ENCODE results near the gene SLC15A5. TPM values are rescaled to one million over a fixed set of nuclear protein-coding genes. Genes with fewer than 3 reads are reported as not detected.
A peak's percentile ranks its signal among the peaks of the same experiment; 100 is the strongest.

Gene SLC15A5
- total RNA-seq, 1 donor from 2014 or later, result not detected

DNA sequence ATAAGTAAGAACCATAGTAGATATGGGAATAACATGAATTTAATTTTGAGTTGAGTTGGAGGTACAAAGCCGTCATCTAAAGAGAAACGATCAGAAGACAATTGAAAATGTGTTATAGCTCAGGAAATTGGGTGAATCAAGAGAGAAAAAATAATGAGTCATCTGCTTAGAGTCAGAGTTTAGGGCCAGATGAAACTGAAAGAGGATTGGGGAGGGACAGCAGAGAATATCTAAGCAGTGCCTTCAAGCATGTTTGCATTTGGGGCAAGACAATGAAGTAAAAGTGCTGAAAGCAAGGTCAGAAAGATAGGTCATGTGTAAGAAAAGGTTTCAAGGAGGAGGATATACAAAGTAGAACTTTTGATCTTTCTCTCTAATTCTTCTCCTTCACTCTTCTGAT, 49.4 kb downstream of the SLC15A5 start:
- no peak for DNase-seq (ENCODE audit: low spot score)
- Histone ChIP-seq H2AFZ (replicated peaks) (no peak overlapping the region), H3K9me3 (ENCODE audit: low read depth) (peaks cover 8% of the 10 kb centered on the region), H3K4me3 (no peak overlapping the region), H3K79me2 (ENCODE audit: low read depth) (no peaks in the 10 kb centered on the region), H3K27ac (no peak overlapping the region), H3K4me1 (no peaks in the 10 kb centered on the region), H3K27me3 (no peaks in the 10 kb centered on the region), H3K9ac (no peak overlapping the region), H3K4me2 (no peak overlapping the region), H3F3A (ENCODE audit: low read depth) (no peaks in the 10 kb centered on the region), H3K36me3 (no peaks in the 10 kb centered on the region), H4K20me1 (ENCODE audit: low read depth) (no peaks in the 10 kb centered on the region)
- peaks cover 2% of the 10 kb centered on the region for H3K36me3 Mint-ChIP-seq
- no peak for TF ChIP-seq EZH2phosphoT487 (IDR thresholded peaks at IDR 0.05)
- no peak for TF ChIP-seq EZH2 (IDR thresholded peaks at IDR 0.05)
- TF ChIP-seq, protein P1, sequence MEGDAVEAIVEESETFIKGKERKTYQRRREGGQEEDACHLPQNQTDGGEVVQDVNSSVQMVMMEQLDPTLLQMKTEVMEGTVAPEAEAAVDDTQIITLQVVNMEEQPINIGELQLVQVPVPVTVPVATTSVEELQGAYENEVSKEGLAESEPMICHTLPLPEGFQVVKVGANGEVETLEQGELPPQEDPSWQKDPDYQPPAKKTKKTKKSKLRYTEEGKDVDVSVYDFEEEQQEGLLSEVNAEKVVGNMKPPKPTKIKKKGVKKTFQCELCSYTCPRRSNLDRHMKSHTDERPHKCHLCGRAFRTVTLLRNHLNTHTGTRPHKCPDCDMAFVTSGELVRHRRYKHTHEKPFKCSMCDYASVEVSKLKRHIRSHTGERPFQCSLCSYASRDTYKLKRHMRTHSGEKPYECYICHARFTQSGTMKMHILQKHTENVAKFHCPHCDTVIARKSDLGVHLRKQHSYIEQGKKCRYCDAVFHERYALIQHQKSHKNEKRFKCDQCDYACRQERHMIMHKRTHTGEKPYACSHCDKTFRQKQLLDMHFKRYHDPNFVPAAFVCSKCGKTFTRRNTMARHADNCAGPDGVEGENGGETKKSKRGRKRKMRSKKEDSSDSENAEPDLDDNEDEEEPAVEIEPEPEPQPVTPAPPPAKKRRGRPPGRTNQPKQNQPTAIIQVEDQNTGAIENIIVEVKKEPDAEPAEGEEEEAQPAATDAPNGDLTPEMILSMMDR (IDR thresholded peaks at IDR 0.05), result no peak
- no peaks in the 10 kb centered on the region for H3K27me3 Mint-ChIP-seq (ENCODE audit: insufficient read depth, low read depth)
- peaks cover 12% of the 10 kb centered on the region for H3K9me3 Mint-ChIP-seq
- H3K4me1 Mint-ChIP-seq, result peaks cover 2% of the 10 kb centered on the region
- no peak overlapping the region for H3K27ac Mint-ChIP-seq
- no peak overlapping the region for H3K4me3 Mint-ChIP-seq

DNA sequence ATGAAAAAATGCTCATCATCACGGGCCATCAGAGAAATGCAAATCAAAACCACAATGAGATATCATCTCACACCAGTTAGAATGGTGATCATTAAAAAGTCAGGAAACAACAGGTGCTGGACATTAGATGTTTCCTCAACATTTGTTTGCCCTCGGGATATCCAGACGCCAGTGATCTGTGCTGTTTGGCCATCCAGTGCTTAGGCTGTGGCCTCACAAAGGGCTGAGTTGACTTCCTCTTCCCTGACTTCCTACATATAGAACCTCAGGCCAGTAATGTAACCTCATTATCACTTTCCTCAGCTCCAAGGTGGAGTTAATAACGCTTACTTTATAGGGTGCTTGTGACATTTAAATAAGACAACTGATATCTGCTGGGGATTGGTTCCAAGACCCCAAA, 51.8 kb downstream of the SLC15A5 start:
- no peaks in the 10 kb centered on the region for H3K27me3 Mint-ChIP-seq (ENCODE audit: insufficient read depth, low read depth)
- no peak overlapping the region for H3K4me3 ChIP-seq
- H3K9ac ChIP-seq, result no peak overlapping the region
- no peak for TF ChIP-seq EZH2phosphoT487 (IDR thresholded peaks at IDR 0.05)
- TF ChIP-seq, protein P1 (IDR thresholded peaks at IDR 0.05), result no peak
- TF ChIP-seq EZH2 (IDR thresholded peaks at IDR 0.05), result no peak
- no peak overlapping the region for H3K4me3 Mint-ChIP-seq
- no peaks in the 10 kb centered on the region for H3K4me1 ChIP-seq
- H3K79me2 ChIP-seq (ENCODE audit: low read depth), result no peaks in the 10 kb centered on the region
- no peak for DNase-seq (ENCODE audit: low spot score)
- H3K27ac ChIP-seq, result no peak overlapping the region
- no peaks in the 10 kb centered on the region for H3F3A ChIP-seq (ENCODE audit: low read depth)
- H3K9me3 Mint-ChIP-seq, result no peaks in the 10 kb centered on the region
- H2AFZ ChIP-seq (replicated peaks), result no peak overlapping the region
- H3K27ac Mint-ChIP-seq, result no peak overlapping the region
- H3K27me3 ChIP-seq, result no peaks in the 10 kb centered on the region
- H3K36me3 ChIP-seq, result no peaks in the 10 kb centered on the region
- H3K4me2 ChIP-seq, result no peak overlapping the region
- H3K4me1 Mint-ChIP-seq, result no peaks in the 10 kb centered on the region
- H3K36me3 Mint-ChIP-seq, result no peaks in the 10 kb centered on the region
- no peaks in the 10 kb centered on the region for H3K9me3 ChIP-seq (ENCODE audit: low read depth)
- H4K20me1 ChIP-seq (ENCODE audit: low read depth), result no peaks in the 10 kb centered on the region

DNA sequence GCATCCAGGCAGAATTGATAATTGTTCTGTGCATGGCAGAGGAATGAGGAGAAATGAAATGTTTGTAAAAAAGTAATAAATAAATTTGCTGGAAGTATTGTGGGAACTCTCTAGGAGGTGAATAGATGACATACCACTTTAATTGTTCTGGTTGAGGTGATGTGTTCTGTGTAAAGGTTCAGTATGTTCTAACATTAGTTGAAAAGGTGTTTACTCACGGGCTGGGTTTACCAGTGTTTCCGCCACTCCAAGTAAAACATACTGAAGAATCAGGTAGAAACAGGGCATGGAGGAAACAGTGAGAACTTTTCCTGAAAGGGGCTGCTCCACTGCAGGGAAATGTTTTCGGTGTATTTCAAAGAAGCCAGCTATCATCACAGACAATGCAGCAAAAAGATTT, 53.3 kb downstream of the SLC15A5 start:
- Histone ChIP-seq H3K27me3 (no peaks in the 10 kb centered on the region), H3K4me1 (no peaks in the 10 kb centered on the region), H3F3A (ENCODE audit: low read depth) (no peaks in the 10 kb centered on the region), H3K4me3 (no peak overlapping the region), H4K20me1 (ENCODE audit: low read depth) (no peaks in the 10 kb centered on the region), H3K36me3 (no peaks in the 10 kb centered on the region), H3K4me2 (no peak overlapping the region), H2AFZ (replicated peaks) (peak overlapping the region; percentile 50), H3K9ac (no peak overlapping the region), H3K9me3 (ENCODE audit: low read depth) (no peaks in the 10 kb centered on the region), H3K27ac (no peak overlapping the region), H3K79me2 (ENCODE audit: low read depth) (no peaks in the 10 kb centered on the region)
- no peak for DNase-seq (ENCODE audit: low spot score)
- H3K36me3 Mint-ChIP-seq, result no peaks in the 10 kb centered on the region
- TF ChIP-seq, protein P1 (IDR thresholded peaks at IDR 0.05), result no peak
- no peak for TF ChIP-seq EZH2phosphoT487 (IDR thresholded peaks at IDR 0.05)
- no peak overlapping the region for H3K4me3 Mint-ChIP-seq
- H3K9me3 Mint-ChIP-seq, result no peaks in the 10 kb centered on the region
- H3K27me3 Mint-ChIP-seq (ENCODE audit: insufficient read depth, low read depth), result no peaks in the 10 kb centered on the region
- no peak overlapping the region for H3K27ac Mint-ChIP-seq
- H3K4me1 Mint-ChIP-seq, result no peaks in the 10 kb centered on the region

Data from neural progenitor cell (in vitro differentiated cells).